H1 (cell line): ENCODE data around the gene PRRC2A. TPM values are rescaled to one million over a fixed set of nuclear protein-coding genes. Genes with fewer than 3 reads are reported as not detected.

Experiments
- CTCF ChIA-PET: fragments of 300-600 bp; sonication (Branson Sonifier 250); formaldehyde crosslinking; loops from one replicate; lab custom pipeline; 2021; ENCODE audit not compliant: partially characterized antibody; lab: Charles Lee
- POLR2A ChIA-PET: fragments of 300-600 bp; sonication (Branson Sonifier 250); formaldehyde crosslinking; loops from one replicate; lab custom pipeline; 2021; ENCODE audit warnings: inconsistent platforms; ENCODE audit not compliant: partially characterized antibody; lab: Charles Lee
- DNase-seq, 2 experiments: peaks; one replicate each; pipeline versions ENCODE4 v3.0.0 to v3.0.0-alpha.2; 2010 to 2022; ENCODE audit warnings: low spot score in 2 of 2, low read depth in 1 of 2, mixed read lengths in 1 of 2
- FAIRE-seq: peaks from 2 replicates; lab custom pipeline; 2011; peaks lifted over from hg19 to GRCh38; lab: Jason Lieb, UNC
- H2AFZ ChIP-seq: 2 replicates; pipeline ENCODE4 v1.8.1; 2012; ENCODE audit warnings: low read length, inconsistent platforms
- H2AK5ac ChIP-seq: 2 replicates; pipeline ENCODE4 v1.6.1; 2013; ENCODE audit warnings: low read depth, low read length
- H2BK120ac ChIP-seq: replicated peaks from 2 replicates; pipeline ENCODE3; 2013; ENCODE audit warnings: low read depth, low read length, inconsistent platforms
- H2BK12ac ChIP-seq: 2 replicates; pipeline ENCODE4 v1.6.1; 2013; ENCODE audit warnings: low read depth, low read length
- H2BK15ac ChIP-seq: 2 replicates; pipeline ENCODE4 v1.6.1; 2013; ENCODE audit warnings: low read length
- H2BK20ac ChIP-seq: 2 replicates; pipeline ENCODE4 v1.6.1; 2013; ENCODE audit warnings: low read length
- H2BK5ac ChIP-seq: 2 replicates; pipeline ENCODE4 v1.6.1; 2013; ENCODE audit warnings: low read depth, low read length
- H3K14ac ChIP-seq: 2 replicates; pipeline ENCODE4 v1.6.1; 2013; ENCODE audit warnings: inconsistent platforms; ENCODE audit not compliant: insufficient read length
- H3K18ac ChIP-seq: 2 replicates; pipeline ENCODE4 v1.6.1; 2013; ENCODE audit warnings: low read length; ENCODE audit errors: extremely low read depth
- H3K23ac ChIP-seq: 2 replicates; pipeline ENCODE4 v1.6.1; 2013; ENCODE audit warnings: inconsistent platforms; ENCODE audit not compliant: insufficient read length
- H3K23me2 ChIP-seq: 2 replicates; pipeline ENCODE4 v1.6.1; 2013; ENCODE audit warnings: low read depth, low read length
- H3K27ac ChIP-seq: 2 replicates; pipeline ENCODE4 v1.6.1; 2011; ENCODE audit warnings: low read depth, low read length, inconsistent platforms
- H3K27me3 ChIP-seq, 4 experiments: replicated peaks in 1 of 4; 1 replicate in 1 of 4; 2 replicates in 3 of 4; pipeline versions ENCODE4 v1.6.1 to v1.8.1; 2011 to 2013; ENCODE audit warnings: low read length in 3 of 4, mild to moderate bottlenecking in 3 of 4, inconsistent platforms in 2 of 4, mixed read lengths in 2 of 4, moderate library complexity in 1 of 4; ENCODE audit not compliant: control insufficient read depth in 3 of 4, insufficient read depth in 3 of 4; ENCODE audit errors: extremely low read depth in 1 of 4
- H3K36me3 ChIP-seq, 4 experiments: 2 replicates each; pipeline versions ENCODE4 v1.6.1 to v1.8.1; 2011 to 2013; ENCODE audit warnings: mild to moderate bottlenecking in 4 of 4, low read length in 3 of 4, moderate library complexity in 2 of 4, control low read depth in 1 of 4, inconsistent platforms in 1 of 4; ENCODE audit not compliant: insufficient read depth in 4 of 4, control insufficient read depth in 2 of 4
- H3K4ac ChIP-seq: replicated peaks from 2 replicates; pipeline ENCODE3; 2013; ENCODE audit warnings: low read length, low read depth, mixed read lengths, inconsistent platforms; ENCODE audit not compliant: insufficient read length
- H3K4me1 ChIP-seq, 4 experiments: replicated peaks in 1 of 4; 1 replicate in 1 of 4; 2 replicates in 3 of 4; pipeline versions ENCODE4 v1.6.1 to v1.8.1; 2011 to 2013; ENCODE audit warnings: low read length in 3 of 4, inconsistent platforms in 2 of 4, mixed read lengths in 1 of 4; ENCODE audit not compliant: insufficient read depth in 4 of 4, control insufficient read depth in 3 of 4
- H3K4me2 ChIP-seq, 2 experiments: 2 replicates each; pipeline versions ENCODE4 v1.6.1 to v1.8.1; 2011 to 2013; ENCODE audit warnings: low read depth in 2 of 2, low read length in 2 of 2, control low read depth in 1 of 2, inconsistent platforms in 1 of 2, mild to moderate bottlenecking in 1 of 2; ENCODE audit not compliant: insufficient read depth in 1 of 2
- H3K4me3 ChIP-seq, 4 experiments: fragments of 200-600, 300-600 bp in 1 of 4; sonication (generic), shearing (Covaris generic), sonication (Bioruptor Twin) in 1 of 4; 2 replicates each; pipeline versions ENCODE4 v1.5.1 to v1.8.1; 2011 to 2016; ENCODE audit warnings: low read length in 4 of 4, low read depth in 3 of 4, control low read depth in 2 of 4, inconsistent platforms in 2 of 4, mild to moderate bottlenecking in 2 of 4, mixed read lengths in 1 of 4, moderate library complexity in 1 of 4; ENCODE audit not compliant: insufficient read depth in 2 of 4; ENCODE audit errors: extremely low read depth in 1 of 4
- H3K56ac ChIP-seq: replicated peaks from 2 replicates; pipeline ENCODE3; 2013; ENCODE audit warnings: low read depth, mild to moderate bottlenecking, mixed read lengths, low read length, inconsistent platforms; ENCODE audit not compliant: insufficient read length
- H3K79me1 ChIP-seq: 2 replicates; pipeline ENCODE4 v1.6.1; 2013; ENCODE audit warnings: low read depth, low read length, control low read depth
- H3K79me2 ChIP-seq, 2 experiments: 2 replicates each; pipeline versions ENCODE4 v1.6.1 to v1.8.1; 2012 to 2013; ENCODE audit warnings: low read length in 2 of 2, mild to moderate bottlenecking in 2 of 2, inconsistent platforms in 1 of 2; ENCODE audit not compliant: insufficient read depth in 2 of 2, control insufficient read depth in 1 of 2
- H3K9ac ChIP-seq, 4 experiments: replicated peaks in 1 of 4; 1 replicate in 1 of 4; 2 replicates in 3 of 4; pipeline versions ENCODE4 v1.6.1 to v1.8.1; 2011 to 2013; ENCODE audit warnings: low read depth in 3 of 4, low read length in 3 of 4, control low read depth in 2 of 4, mild to moderate bottlenecking in 2 of 4, moderate library complexity in 2 of 4, inconsistent platforms in 1 of 4; ENCODE audit errors: extremely low read depth in 1 of 4
- H3K9me3 ChIP-seq, 2 experiments: 2 replicates each; pipeline versions ENCODE4 v1.6.1 to v1.8.1; 2012 to 2013; ENCODE audit warnings: mild to moderate bottlenecking in 2 of 2, moderate library complexity in 2 of 2, control low read depth in 1 of 2, inconsistent platforms in 1 of 2, low read depth in 1 of 2, low read length in 1 of 2, mixed read lengths in 1 of 2; ENCODE audit not compliant: insufficient read depth in 2 of 2
- H4K20me1 ChIP-seq, 2 experiments: replicated peaks in 1 of 2; 2 replicates each; pipeline versions ENCODE3 to v1.8.1; 2011 to 2013; ENCODE audit warnings: inconsistent platforms in 2 of 2, low read length in 2 of 2, mild to moderate bottlenecking in 1 of 2; ENCODE audit not compliant: insufficient read depth in 2 of 2, control insufficient read depth in 1 of 2
- H4K5ac ChIP-seq: 2 replicates; pipeline ENCODE4 v1.6.1; 2013; ENCODE audit warnings: low read length, low read depth, mixed read lengths, inconsistent platforms; ENCODE audit not compliant: insufficient read length
- H4K8ac ChIP-seq: 2 replicates; pipeline ENCODE4 v1.8.0; 2013; ENCODE audit warnings: mild to moderate bottlenecking, moderate library complexity, low read length, inconsistent platforms; ENCODE audit not compliant: insufficient read depth; ENCODE audit errors: extremely low read depth
- H4K91ac ChIP-seq: replicated peaks from 2 replicates; pipeline ENCODE3; 2013; ENCODE audit warnings: low read length, mixed read lengths, inconsistent platforms; ENCODE audit not compliant: insufficient read length
- WGBS, 2 experiments: shearing (Covaris generic) in 1 of 2; methylation state at CpG; one replicate each; pipeline versions ENCODE4 v1.1.6 to v1.1.7; 2013 to 2015; ENCODE audit warnings: low lambda C conversion rate in 2 of 2, mixed read lengths in 2 of 2, inconsistent platforms in 1 of 2, low coverage in 1 of 2, missing lambda C conversion rate in 1 of 2; ENCODE audit not compliant: insufficient replicate concordance in 2 of 2, insufficient coverage in 1 of 2, insufficient read length in 1 of 2; ENCODE audit errors: extremely low coverage in 1 of 2, missing lambda C conversion rate in 1 of 2; 5-methylcytosine and 5-hydroxymethylcytosine counted together
- polyA plus RNA-seq, 7 experiments: library from polyadenylated mRNA; depleted of rRNA in 3 of 7; stranded (reverse) in 5 of 7; unstranded in 2 of 7; fragments of >200 nt in 5 of 7; fragments of 200-250 nt in 2 of 7; gene quantifications; 1 replicate in 5 of 7; 2 replicates in 1 of 7; 4 replicates in 1 of 7; pipeline versions ENCODE4 v1.2.1 to v1.2.3, GENCODE V29; 2011 to 2013; ENCODE audit warnings: missing spikeins in 2 of 7, mixed read lengths in 2 of 7
- total RNA-seq: library from RNA; stranded (reverse); fragmentation: NEBNext Ultra II Directional; extraction: Animal tissue kit (Norgen Biotek cat#: 25700); gene quantifications from 2 replicates; pipeline ENCODE4 v1.2.1, GENCODE V29; 2021
- TF ChIP-seq, protein P1 (sequence below): IDR thresholded peaks from 2 replicates; pipeline ENCODE4 v1.6.1; 2011; ENCODE audit warnings: low read length, improper control_type of control experiment

Gene PRRC2A
- total and polyA plus RNA-seq, 2 of the 8 experiments (the other 6 are each of a cell fraction or from before 2014, with no cell fraction given): 118 to 300 TPM

GRCh38 chr6:31577579-31577966 is 42.9 kb upstream of the PRRC2A start:
- Histone ChIP-seq H3K56ac (no peak overlapping the region), H2BK5ac (no peak overlapping the region), H2BK15ac (no peak overlapping the region), H3K14ac (no peak overlapping the region), H3K27me3 (peaks cover 0 to 8% (median 7%) of the 10 kb centered on the region in 4 experiments; a peak in 5 of 7 replicates), H2AK5ac (no peak overlapping the region), H3K23me2 (peaks cover 9% of the 10 kb centered on the region; the same call in 1 of the 2 replicates), H4K5ac (no peak overlapping the region), H4K20me1 (no peaks in the 10 kb centered on the region), H3K9ac (no peak overlapping the region), H3K9me3 (no peaks in the 10 kb centered on the region), H2BK120ac (no peak overlapping the region), H3K18ac (no peak overlapping the region), H2AFZ (no peak overlapping the region), H3K4me1 (peaks cover 0 to 6% (median 6%) of the 10 kb centered on the region in 4 experiments; a peak in 6 of 7 replicates), H3K36me3 (no peaks in the 10 kb centered on the region), H2BK12ac (no peak overlapping the region), H4K8ac (no peak overlapping the region), H3K23ac (no peak overlapping the region), H3K27ac (no peak overlapping the region), H3K4me2 (no peak overlapping the region), H3K79me2 (no peaks in the 10 kb centered on the region), H4K91ac (no peak overlapping the region), H2BK20ac (no peak overlapping the region), H3K4me3 (no peak overlapping the region), H3K4ac (no peak overlapping the region), H3K79me1 (no peaks in the 10 kb centered on the region)
- POLR2A ChIA-PET: interaction anchor here (0.6 to 12.2 kb wide), 8 partner anchors 10 to 62 kb away, joined by 3 to 110 read pairs (median 5); partner anchors contain the start of genes ATP6V1G2, MCCD1 and NFKBIL1
- CTCF ChIA-PET: interaction anchor here (1.1 to 19.2 kb wide), 6 partner anchors 8 to 345 kb away, joined by 3 to 640 read pairs (median 30); partner anchors contain the start of genes ATP6V1G2, GPANK1, LST1 and LTB
- 96% methylated on average over 3 of the region's 3 CpGs; no CpG with 5 or more reads in 1 of the 2 experiments for WGBS, 2 experiments
- TF ChIP-seq, protein P1, sequence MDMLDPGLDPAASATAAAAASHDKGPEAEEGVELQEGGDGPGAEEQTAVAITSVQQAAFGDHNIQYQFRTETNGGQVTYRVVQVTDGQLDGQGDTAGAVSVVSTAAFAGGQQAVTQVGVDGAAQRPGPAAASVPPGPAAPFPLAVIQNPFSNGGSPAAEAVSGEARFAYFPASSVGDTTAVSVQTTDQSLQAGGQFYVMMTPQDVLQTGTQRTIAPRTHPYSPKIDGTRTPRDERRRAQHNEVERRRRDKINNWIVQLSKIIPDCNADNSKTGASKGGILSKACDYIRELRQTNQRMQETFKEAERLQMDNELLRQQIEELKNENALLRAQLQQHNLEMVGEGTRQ: no peak
- no peak for DNase-seq
- no peak for FAIRE-seq
